ENCODE data around the gene TRMT61A. TPM values are rescaled to one million over a fixed set of nuclear protein-coding genes. Genes with fewer than 3 reads are reported as not detected.

Gene TRMT61A
- total RNA-seq = 10 to 100 TPM in 1 of 2 donors, 1 to 10 TPM in 1; 7.2 to 12.0 TPM

GRCh38 chr14:103528587-103529382 lies at the start of gene TRMT61A:
TSS of gene TRMT61A (plus strand) at chr14:103529196. CDS start at chr14:103529979, 783 bp downstream.

GRCh38 chr14:103522649-103523574 lies 6.1 kb upstream of the TRMT61A start, which contains the start of gene CKB:
TSS of gene CKB (minus strand) at chr14:103522830. CDS start at chr14:103522493, 337 bp downstream.

GRCh38 chr14:103562429-103563225 lies 33.6 kb downstream of the TRMT61A start, which contains the start of the genes BAG5 and COA8:
TSS of gene BAG5 (minus strand) at chr14:103562657. CDS start at chr14:103561164, 1,493 bp downstream.
TSS of gene COA8 (plus strand) at chr14:103562960. CDS start at chr14:103563002, 42 bp downstream.

Small RNA genes within 50 kb of the gene (small RNA-seq; reads per million reads assigned to genes)
- 0 reads per million in 2 donors for gene RNU4-68P
- gene RNU7-160P = 0 reads per million in 2 donors

Other genes starting within 250 kb of the TRMT61A start
- 100 to 1,000 TPM in 1 of 2 donors, 10 to 100 TPM in 1; 78.5 to 119 TPM for gene EIF5, start 195.0 kb upstream of the TRMT61A start, total RNA-seq
- 10 to 100 TPM; 74.7 to 88.9 TPM for gene MARK3, start 143.8 kb upstream of the TRMT61A start, total RNA-seq
- gene CKB, start 6.4 kb upstream of the TRMT61A start, total RNA-seq = 1 to 10 TPM; 4.1 to 5.7 TPM
- 10 to 100 TPM; 18.9 to 31.6 TPM for gene BAG5, start 33.5 kb downstream of the TRMT61A start, total RNA-seq
- 10 to 100 TPM; 10.7 to 16.7 TPM for gene COA8, start 33.8 kb downstream of the TRMT61A start, total RNA-seq
- 100 to 1,000 TPM; 122 to 137 TPM for gene KLC1, start 100.0 kb downstream of the TRMT61A start, total RNA-seq
- gene XRCC3, start 186.3 kb downstream of the TRMT61A start, total RNA-seq = 10 to 100 TPM; 18.9 to 38.3 TPM
- gene ZFYVE21, start 186.6 kb downstream of the TRMT61A start, total RNA-seq = 10 to 100 TPM; 35.8 to 46.3 TPM

Data from melanocyte of skin (primary cell).